Stimulated activated CD8-positive, alpha-beta memory T cell treated with anti-CD3 and anti-CD28 coated beads, Interleukin-2, amount 100 ng/mL, for 48 hours (primary cell): ENCODE measurements around the gene HDAC6.
A peak's percentile ranks its signal among the peaks of the same experiment; 100 is the strongest.
"Not testable (repeated sequence)": the region's sequence is repeated elsewhere in the genome, so short reads cannot be mapped to it uniquely, and the experiment has no call there.

Experiments
- DNase-seq, 2 donors: peaks; one replicate each; pipeline ENCODE4 v3.0.0-alpha.2; 2020; ENCODE audit warnings: low read depth in 2 of 2

Gene HDAC6

GRCh38 chrX:48789366-48790220 lies 12.3 kb upstream of the HDAC6 start:
- no peak for DNase-seq

DNA sequence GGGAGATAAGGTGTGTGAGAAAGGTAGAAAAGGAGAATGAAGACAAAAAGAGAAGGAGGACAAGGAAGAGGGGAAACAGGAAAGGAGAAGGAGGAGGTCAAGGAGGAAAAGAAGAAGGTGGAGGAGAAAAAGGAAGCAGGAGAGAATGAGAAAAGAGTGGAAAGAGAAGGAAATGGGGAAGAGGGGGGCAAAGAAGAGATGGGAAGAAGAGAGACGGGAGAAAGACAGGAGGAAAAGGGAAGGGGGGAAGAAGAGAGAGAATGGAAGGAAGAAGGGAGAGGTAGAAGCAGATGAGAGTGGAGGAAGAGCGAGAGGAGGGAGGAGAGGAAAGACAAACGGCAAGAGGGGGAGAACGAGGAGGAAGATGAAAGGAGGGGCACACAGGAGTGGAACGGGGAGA lies 11.4 kb upstream of the HDAC6 start:
- no peak for DNase-seq

GRCh38 chrX:48791063-48791820 lies 10.6 kb upstream of the HDAC6 start:
- DNase-seq, result no peak

GRCh38 chrX:48792219-48792618 lies 9.6 kb upstream of the HDAC6 start:
- DNase-seq, result no peak

DNA sequence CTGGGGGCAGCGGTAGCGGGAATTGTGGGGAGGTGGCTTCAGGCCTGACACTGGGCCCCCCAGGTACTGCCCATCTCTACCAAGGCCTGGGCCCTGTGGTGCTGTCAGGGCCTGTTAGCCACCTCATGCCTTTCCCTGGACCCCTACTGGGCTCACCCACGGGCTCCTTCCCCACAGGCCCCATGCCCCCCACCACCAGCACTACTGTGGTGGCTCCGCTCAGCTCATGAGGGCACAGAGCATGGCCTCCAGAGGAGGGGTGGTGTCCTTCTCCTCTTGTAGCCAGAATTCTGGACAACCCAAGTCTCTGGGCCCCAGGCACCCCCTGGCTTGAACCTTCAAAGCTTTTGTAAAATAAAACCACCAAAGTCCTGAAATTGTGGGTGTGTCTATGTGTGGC lies 7.9 kb upstream of the HDAC6 start:
- no peak for DNase-seq

GRCh38 chrX:48794340-48794910 lies 7.4 kb upstream of the HDAC6 start:
- DNase-seq, result no peak

- DNase-seq, result no peak
Measured at GRCh38 chrX:48794911-48795515, 6.9 kb upstream of the HDAC6 start.

GRCh38 chrX:48798318-48798717 lies 3.5 kb upstream of the HDAC6 start:
- DNase-seq, result no peak

DNA sequence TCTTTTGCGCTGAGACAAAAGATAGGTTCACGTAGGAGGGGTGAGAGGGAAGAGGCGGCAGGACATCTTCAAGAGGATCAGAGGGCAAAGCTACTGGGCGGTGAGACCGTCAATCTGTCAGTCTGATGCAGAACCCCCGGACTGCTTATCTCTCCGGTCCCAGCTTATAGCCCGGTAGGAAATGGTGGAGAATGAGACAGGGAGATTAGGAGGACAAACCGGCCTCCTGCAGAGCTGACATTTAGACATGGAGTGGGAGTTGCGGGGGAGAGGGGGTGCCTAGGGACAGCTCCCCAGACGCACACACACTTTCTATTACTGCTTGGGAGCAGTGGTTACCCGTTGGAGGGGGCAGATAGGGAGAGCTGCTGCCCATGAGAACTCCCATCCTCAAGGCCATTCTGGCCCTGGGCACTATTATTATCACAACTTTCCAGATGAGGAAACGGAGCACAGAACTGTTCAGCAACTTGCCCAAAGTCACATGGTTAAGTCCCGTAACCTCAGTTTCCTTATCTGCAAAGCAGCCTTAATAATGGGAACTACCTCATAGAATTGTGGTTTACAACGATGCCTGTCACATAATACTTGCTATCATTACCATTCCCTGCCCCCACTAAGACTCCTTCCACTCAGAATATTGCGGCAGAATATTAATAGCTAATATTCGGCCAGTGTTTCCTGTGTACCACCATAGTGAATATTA lies 1.1 kb upstream of the HDAC6 start:
- DNase-seq, result no peak

GRCh38 chrX:48802089-48802904 lies 430 bp downstream of the HDAC6 start:
- peak; percentile 53 to 67 for DNase-seq

DNA sequence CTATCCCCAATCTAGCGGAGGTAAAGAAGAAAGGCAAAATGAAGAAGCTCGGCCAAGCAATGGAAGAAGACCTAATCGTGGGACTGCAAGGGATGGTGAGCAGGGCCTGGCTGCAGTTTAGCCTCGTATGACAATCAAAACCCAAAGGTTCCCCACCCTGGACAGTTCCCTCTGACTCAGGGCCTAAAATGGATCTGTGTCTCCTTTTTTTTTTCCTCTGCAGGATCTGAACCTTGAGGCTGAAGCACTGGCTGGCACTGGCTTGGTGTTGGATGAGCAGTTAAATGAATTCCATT lies 986 bp downstream of the HDAC6 start:
- no peak for DNase-seq

DNA sequence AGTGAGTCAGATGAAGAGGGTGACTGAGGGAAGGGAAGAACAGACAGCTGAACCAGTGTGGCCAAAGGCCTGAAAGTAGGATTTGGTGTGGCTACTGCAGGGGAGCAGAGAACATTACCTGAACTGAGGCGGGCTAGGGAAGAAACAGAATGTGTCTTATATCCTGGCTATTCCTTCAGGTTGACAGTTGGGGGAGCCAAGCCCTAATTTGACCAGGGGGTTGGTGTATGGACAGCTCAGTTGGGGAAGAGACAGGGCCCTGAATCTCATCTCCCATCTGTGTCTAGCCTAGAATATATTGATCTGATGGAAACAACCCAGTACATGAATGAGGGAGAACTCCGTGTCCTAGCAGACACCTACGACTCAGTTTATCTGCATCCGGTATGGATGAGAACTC lies 4.2 kb downstream of the HDAC6 start:
- DNase-seq, result no peak

DNA sequence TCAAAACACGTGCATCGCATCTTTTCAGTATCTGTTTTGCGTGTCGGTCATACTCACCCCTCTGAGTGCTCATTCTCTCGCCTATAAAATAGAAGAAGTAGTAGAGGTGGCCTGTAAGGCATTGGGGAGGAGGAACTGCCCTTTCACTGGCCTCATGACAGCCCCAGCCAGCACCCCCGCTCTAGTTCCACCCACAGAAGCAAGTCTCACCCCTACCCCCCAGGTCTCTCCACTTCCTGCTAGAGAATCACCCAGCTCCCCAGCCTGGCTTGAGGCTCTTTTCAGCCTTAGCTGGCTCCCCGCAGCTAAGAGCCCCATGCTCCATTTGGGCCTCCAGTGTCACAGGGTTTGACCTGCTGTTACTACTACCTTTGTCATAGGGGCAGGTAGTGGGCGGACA lies 11.8 kb downstream of the HDAC6 start:
- no peak for DNase-seq

DNA sequence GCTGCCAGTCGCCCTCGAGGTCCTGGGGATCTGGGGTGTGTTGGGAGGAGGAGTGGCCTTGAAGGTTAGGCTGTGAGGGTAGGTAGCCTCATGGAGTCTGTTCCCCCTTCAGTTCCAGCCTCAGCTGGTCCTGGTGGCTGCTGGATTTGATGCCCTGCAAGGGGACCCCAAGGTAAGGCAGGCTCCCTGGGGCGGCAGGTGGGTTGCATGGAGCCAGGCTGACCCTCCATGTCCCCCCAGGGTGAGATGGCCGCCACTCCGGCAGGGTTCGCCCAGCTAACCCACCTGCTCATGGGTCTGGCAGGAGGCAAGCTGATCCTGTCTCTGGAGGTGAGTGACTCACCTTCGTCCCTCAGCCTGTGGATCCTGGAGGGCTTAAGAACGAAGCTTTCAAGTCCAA lies 12.9 kb downstream of the HDAC6 start:
- DNase-seq, result no peak

DNA sequence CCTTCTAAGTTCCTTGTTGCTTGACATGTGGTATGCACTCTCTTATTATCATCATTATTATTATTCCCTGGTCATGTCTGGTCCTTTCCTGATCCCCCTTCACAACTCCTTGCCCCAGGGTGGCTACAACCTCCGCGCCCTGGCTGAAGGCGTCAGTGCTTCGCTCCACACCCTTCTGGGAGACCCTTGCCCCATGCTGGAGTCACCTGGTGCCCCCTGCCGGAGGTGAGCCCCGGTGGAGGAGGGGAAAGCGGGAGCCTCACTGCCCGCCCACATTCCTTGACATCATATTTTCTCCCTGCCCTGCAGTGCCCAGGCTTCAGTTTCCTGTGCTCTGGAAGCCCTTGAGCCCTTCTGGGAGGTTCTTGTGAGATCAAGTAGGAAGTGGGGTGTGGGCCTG lies 13.4 kb downstream of the HDAC6 start:
- DNase-seq, result no peak

GRCh38 chrX:48816014-48816810 lies 14.3 kb downstream of the HDAC6 start:
- DNase-seq, result no peak

DNA sequence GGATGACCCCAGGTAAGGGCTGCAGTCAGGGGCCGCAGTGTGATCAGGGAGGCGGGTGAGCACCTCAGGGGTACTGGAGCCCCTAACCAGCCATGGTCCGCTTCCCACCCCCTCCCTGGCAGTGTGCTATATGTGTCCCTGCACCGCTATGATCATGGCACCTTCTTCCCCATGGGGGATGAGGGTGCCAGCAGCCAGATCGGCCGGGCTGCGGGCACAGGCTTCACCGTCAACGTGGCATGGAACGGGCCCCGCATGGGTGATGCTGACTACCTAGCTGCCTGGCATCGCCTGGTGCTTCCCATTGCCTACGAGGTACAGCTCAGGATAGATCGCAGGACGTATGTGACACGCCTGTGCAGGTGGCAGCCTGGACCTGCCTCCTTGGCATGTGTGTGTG lies 16.2 kb downstream of the HDAC6 start:
- DNase-seq, result no peak

DNA sequence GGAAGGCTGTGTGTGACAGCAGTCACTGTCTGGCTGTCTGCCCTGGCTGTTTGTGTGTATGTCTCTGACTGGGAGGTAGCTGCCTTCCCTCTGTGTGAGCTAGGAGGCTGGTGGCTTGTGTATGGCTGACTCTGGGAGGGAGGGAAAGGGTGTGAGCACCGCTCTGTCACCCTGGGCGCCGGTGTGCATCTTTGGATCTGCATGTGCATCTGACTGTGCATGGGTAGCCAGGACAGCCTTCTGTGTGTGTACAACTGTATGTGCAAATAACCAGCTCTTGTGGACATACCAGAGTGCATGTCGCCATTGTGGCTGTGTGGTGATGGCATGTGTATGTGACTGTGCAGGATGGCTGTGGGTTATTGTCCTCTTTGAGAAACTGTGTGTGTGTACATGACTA lies 17.0 kb downstream of the HDAC6 start:
- no peak for DNase-seq

- DNase-seq, result not testable (repeated sequence)
Measured at GRCh38 chrX:48819394-48819793, 17.5 kb downstream of the HDAC6 start.

- DNase-seq, result no peak
Measured at GRCh38 chrX:48823053-48823452, 21.2 kb downstream of the HDAC6 start.
